Neuronal stem cell (in vitro differentiated cells): ENCODE results near the gene ROBO1.

ENCODE experiments used
- DNase-seq: peaks from one replicate; pipeline ENCODE4 v3.0.0-alpha.2; 2013; ENCODE audit warnings: low spot score
- H2AFZ ChIP-seq: one replicate; pipeline ENCODE4 v1.6.1; 2013; ENCODE audit warnings: mild to moderate bottlenecking, low read length, inconsistent platforms
- H2AK5ac ChIP-seq: 2 replicates; pipeline ENCODE4 v1.6.1; 2013; ENCODE audit warnings: low read depth, mild to moderate bottlenecking, inconsistent platforms, low read length, moderate library complexity, mixed read lengths
- H2BK120ac ChIP-seq: 2 replicates; pipeline ENCODE4 v1.6.1; 2013; ENCODE audit warnings: low read depth, mild to moderate bottlenecking, inconsistent platforms, low read length, moderate library complexity, mixed read lengths
- H2BK12ac ChIP-seq: one replicate; pipeline ENCODE4 v1.6.1; 2013; ENCODE audit warnings: low read length, inconsistent platforms
- H2BK15ac ChIP-seq: 2 replicates; pipeline ENCODE4 v1.6.1; 2013; ENCODE audit warnings: mild to moderate bottlenecking, low read length, inconsistent platforms, mixed read lengths
- H2BK5ac ChIP-seq: one replicate; pipeline ENCODE4 v1.6.1; 2013; ENCODE audit warnings: inconsistent platforms, mild to moderate bottlenecking, low read length, moderate library complexity
- H3K14ac ChIP-seq: one replicate; pipeline ENCODE4 v1.6.1; 2013; ENCODE audit warnings: low read length, inconsistent platforms
- H3K18ac ChIP-seq: 2 replicates; pipeline ENCODE4 v1.6.1; 2013; ENCODE audit warnings: low read length, inconsistent platforms
- H3K23ac ChIP-seq: 2 replicates; pipeline ENCODE4 v1.6.1; 2013; ENCODE audit warnings: low read depth, mild to moderate bottlenecking, mixed read lengths, low read length, inconsistent platforms; ENCODE audit not compliant: poor library complexity
- H3K27ac ChIP-seq: replicated peaks from 3 replicates; pipeline ENCODE4 v1.5.1; 2013; ENCODE audit warnings: low read length, inconsistent platforms
- H3K27me3 ChIP-seq, 3 experiments: 2 replicates each; pipeline ENCODE4 v1.6.1; 2013; ENCODE audit warnings: low read length in 3 of 3, mild to moderate bottlenecking in 2 of 3, inconsistent platforms in 1 of 3, low read depth in 1 of 3, mixed read lengths in 1 of 3, moderate library complexity in 1 of 3; ENCODE audit not compliant: control insufficient read depth in 3 of 3, insufficient read depth in 3 of 3
- H3K36me3 ChIP-seq, 2 donors: replicated peaks in 1 of 2; 2 replicates each; pipeline ENCODE4 v1.6.1; 2013; ENCODE audit warnings: low read length in 2 of 2; ENCODE audit not compliant: control insufficient read depth in 2 of 2, insufficient read depth in 2 of 2
- H3K4ac ChIP-seq: 2 replicates; pipeline ENCODE4 v1.6.1; 2013; ENCODE audit warnings: inconsistent platforms, mild to moderate bottlenecking, low read length, moderate library complexity
- H3K4me1 ChIP-seq, 2 donors: 1 replicate in 1 of 2; 2 replicates in 1 of 2; pipeline ENCODE4 v1.6.1; 2013; ENCODE audit warnings: low read length in 2 of 2, low read depth in 1 of 2; ENCODE audit not compliant: control insufficient read depth in 2 of 2, insufficient read depth in 1 of 2
- H3K4me2 ChIP-seq: one replicate; pipeline ENCODE4 v1.6.1; 2013; ENCODE audit warnings: mild to moderate bottlenecking, low read length, inconsistent platforms; ENCODE audit not compliant: insufficient read depth, poor library complexity, severe bottlenecking
- H3K4me3 ChIP-seq, 2 donors: 2 replicates each; pipeline ENCODE4 v1.5.1; 2013; ENCODE audit warnings: low read length in 2 of 2, mild to moderate bottlenecking in 2 of 2, inconsistent platforms in 1 of 2, moderate library complexity in 1 of 2
- H3K79me1 ChIP-seq: one replicate; pipeline ENCODE4 v1.6.1; 2013; ENCODE audit warnings: low read depth, mild to moderate bottlenecking, inconsistent platforms, low read length, moderate library complexity
- H3K9ac ChIP-seq: one replicate; pipeline ENCODE4 v1.6.1; 2013; ENCODE audit warnings: mild to moderate bottlenecking, low read depth, low read length, inconsistent platforms; ENCODE audit not compliant: poor library complexity
- H3K9me3 ChIP-seq, 2 donors: replicated peaks in 1 of 2; 2 replicates each; pipeline versions ENCODE3 to v1.6.1; 2013; ENCODE audit warnings: low read length in 2 of 2, mild to moderate bottlenecking in 2 of 2, inconsistent platforms in 1 of 2, low read depth in 1 of 2, mixed read lengths in 1 of 2, moderate library complexity in 1 of 2; ENCODE audit not compliant: control insufficient read depth in 2 of 2, insufficient read depth in 1 of 2
- H4K8ac ChIP-seq: one replicate; pipeline ENCODE4 v1.6.1; 2013; ENCODE audit warnings: low read depth, mild to moderate bottlenecking, inconsistent platforms, low read length, moderate library complexity
- H4K91ac ChIP-seq: one replicate; pipeline ENCODE4 v1.6.1; 2013; ENCODE audit warnings: low read length, low read depth, mild to moderate bottlenecking, inconsistent platforms; ENCODE audit not compliant: poor library complexity
- WGBS, 2 donors: extraction: QIAGEN DNeasy Blood & Tissue Kit; methylation state at CpG; one replicate each; pipeline ENCODE4 v1.1.7; 2013; ENCODE audit warnings: missing lambda C conversion rate in 2 of 2, mixed read lengths in 1 of 2; ENCODE audit not compliant: insufficient read length in 2 of 2, insufficient replicate concordance in 1 of 2; ENCODE audit errors: extremely low coverage in 2 of 2; 5-methylcytosine and 5-hydroxymethylcytosine counted together

The ROBO1 gene

DNA sequence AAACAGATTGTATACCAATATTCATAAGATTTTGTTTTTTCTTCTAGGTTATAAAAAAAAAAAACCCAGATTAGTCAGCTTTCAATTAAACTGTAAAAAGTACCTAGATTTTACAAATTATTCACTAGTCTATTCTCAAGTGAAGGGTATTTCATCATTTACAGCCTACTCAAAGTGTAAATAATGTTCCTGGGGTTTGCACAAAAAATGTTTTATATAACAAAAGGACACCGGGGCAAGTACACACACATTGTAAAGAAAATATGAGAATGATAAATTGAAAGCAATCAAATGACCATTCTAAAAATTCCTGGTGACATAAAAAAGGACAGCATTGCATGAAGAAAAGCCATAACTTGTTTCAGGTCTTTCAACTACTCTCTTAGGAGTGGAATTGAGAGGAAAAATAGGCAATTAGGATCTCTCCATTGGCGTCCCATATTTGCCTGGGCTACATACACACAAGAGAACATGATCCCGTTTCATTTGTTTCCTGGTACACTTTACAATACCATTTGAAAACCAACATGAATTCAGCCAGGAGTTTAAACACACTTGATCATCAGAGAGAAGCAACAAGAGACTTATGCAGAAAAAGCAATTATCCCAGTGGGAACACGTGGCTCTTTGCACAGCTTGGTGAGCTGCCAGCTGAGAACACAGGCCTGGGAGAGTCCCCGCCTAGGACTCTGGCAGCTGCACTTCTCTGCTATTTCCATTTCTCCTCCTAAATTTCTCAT is 1039.2 kb downstream of the ROBO1 start:
- Histone ChIP-seq H2BK5ac (no peak overlapping the region), H3K9me3 (no peaks in the 10 kb centered on the region), H3K4me1 (peaks cover 6 to 18% of the 10 kb centered on the region in 2 donors), H2AK5ac (no peak overlapping the region), H3K36me3 (no peaks in the 10 kb centered on the region), H3K4me2 (no peak overlapping the region), H3K27me3 (no peaks in the 10 kb centered on the region), H3K18ac (no peak overlapping the region), H3K79me1 (no peaks in the 10 kb centered on the region), H3K27ac (no peak overlapping the region), H2BK12ac (no peak overlapping the region), H4K91ac (no peak overlapping the region), H2BK120ac (no peak overlapping the region), H3K14ac (no peak overlapping the region), H2AFZ (peak overlapping the region; percentile 17), H3K9ac (no peak overlapping the region), H3K23ac (no peak overlapping the region), H3K4me3 (no peak overlapping the region), H4K8ac (no peak overlapping the region), H3K4ac (no peak overlapping the region), H2BK15ac (no peak overlapping the region)
- DNase-seq: peak; percentile 15
- no CpG with 5 or more reads among the region's 5 CpGs for WGBS, 2 donors

DNA sequence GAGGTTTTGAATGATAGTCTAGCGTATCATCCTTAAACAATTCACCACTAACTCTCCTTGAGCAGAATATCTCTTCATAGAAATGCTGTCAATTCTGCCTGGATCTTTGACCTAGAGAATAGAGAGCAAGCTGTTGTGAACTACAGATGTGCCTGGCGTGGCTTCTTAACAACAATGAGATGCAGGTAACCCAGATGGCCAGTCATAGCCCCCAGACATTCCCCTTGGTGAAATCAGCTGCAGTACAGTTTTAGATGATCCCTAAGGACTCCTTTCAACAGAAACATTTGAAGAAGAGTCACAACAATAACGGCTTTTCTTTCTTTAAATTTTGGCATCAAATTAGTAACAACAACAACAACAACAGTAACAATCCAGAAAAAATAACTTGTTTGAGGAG is 1041.3 kb downstream of the ROBO1 start:
- Histone ChIP-seq H3K27ac (no peak overlapping the region), H2AK5ac (no peak overlapping the region), H2BK12ac (no peak overlapping the region), H2BK120ac (no peak overlapping the region), H3K23ac (no peak overlapping the region), H2AFZ (no peak overlapping the region), H3K14ac (no peak overlapping the region), H3K9me3 (no peaks in the 10 kb centered on the region), H3K9ac (no peak overlapping the region), H3K36me3 (no peaks in the 10 kb centered on the region), H3K4me2 (no peak overlapping the region), H2BK5ac (no peak overlapping the region), H4K91ac (no peak overlapping the region), H3K4me1 (peaks cover 6 to 21% of the 10 kb centered on the region in 2 donors), H3K4me3 (no peak overlapping the region), H3K79me1 (no peaks in the 10 kb centered on the region), H3K27me3 (no peaks in the 10 kb centered on the region), H3K4ac (no peak overlapping the region), H2BK15ac (no peak overlapping the region), H3K18ac (no peak overlapping the region), H4K8ac (no peak overlapping the region)
- DNase-seq: no peak
- no CpG with 5 or more reads among the region's 3 CpGs for whole genome bisulfite sequencing, 2 donors

DNA sequence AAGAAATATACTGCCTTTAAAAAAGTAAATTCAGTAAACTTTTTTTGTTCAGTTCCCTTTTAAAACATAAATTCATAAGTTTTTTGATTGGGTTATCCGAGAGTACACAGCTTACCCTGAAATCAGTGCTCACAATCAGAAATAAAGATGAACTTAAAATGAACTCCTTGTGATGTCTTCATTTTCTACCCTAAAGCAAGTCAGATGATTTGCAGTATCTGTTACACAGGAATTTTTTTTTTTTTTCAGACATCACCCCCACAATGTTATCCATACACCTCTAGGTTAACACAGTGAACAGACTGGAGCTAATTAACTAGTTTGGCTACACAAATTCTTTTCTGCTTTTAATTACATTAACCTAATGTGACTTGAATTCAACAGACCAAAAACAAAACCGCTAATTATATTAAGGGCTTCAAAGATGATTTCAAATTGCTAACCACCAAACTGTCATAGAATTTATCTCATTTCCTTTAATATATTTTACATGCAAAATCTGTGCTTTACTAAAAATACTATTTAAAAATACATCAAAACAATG is 1042.0 kb downstream of the ROBO1 start:
- Histone ChIP-seq H3K4ac (no peak overlapping the region), H2AK5ac (no peak overlapping the region), H3K27me3 (no peaks in the 10 kb centered on the region), H4K8ac (no peak overlapping the region), H2BK5ac (no peak overlapping the region), H2BK12ac (no peak overlapping the region), H3K9ac (no peak overlapping the region), H3K79me1 (no peaks in the 10 kb centered on the region), H3K27ac (no peak overlapping the region), H3K36me3 (no peaks in the 10 kb centered on the region), H3K9me3 (no peaks in the 10 kb centered on the region), H3K14ac (no peak overlapping the region), H2BK120ac (no peak overlapping the region), H3K4me3 (no peak overlapping the region), H2BK15ac (no peak overlapping the region), H3K23ac (no peak overlapping the region), H3K18ac (no peak overlapping the region), H3K4me2 (no peak overlapping the region), H4K91ac (no peak overlapping the region), H3K4me1 (peaks cover 6 to 21% of the 10 kb centered on the region in 2 donors), H2AFZ (no peak overlapping the region)
- no CpG with 5 or more reads among the region's 2 CpGs for WGBS, 2 donors
- no peak for DNase-seq

DNA sequence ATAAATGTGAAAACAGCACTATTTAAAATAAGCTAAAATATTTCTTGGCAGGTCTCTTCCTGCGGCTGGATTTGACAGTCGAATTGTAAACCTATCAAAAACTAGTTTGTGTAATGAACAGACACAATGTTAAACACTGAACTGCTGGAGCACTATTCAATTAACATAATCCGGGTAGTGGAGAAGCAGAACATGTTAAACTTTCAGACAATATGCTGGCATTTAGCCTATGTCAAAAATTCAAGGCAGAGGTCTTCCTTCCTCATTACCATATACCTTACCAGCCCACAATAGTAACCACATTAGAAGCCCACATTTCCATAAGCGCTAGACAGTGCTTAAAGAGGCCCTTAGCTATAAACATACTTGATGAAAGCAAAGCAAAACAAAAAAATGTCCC is 1042.9 kb downstream of the ROBO1 start:
- Histone ChIP-seq H3K79me1 (no peaks in the 10 kb centered on the region), H2BK12ac (no peak overlapping the region), H2AK5ac (no peak overlapping the region), H3K4me1 (peaks cover 4 to 21% of the 10 kb centered on the region in 2 donors), H3K4me2 (no peak overlapping the region), H3K18ac (no peak overlapping the region), H2BK15ac (no peak overlapping the region), H4K8ac (no peak overlapping the region), H3K4me3 (no peak overlapping the region), H3K36me3 (no peaks in the 10 kb centered on the region), H4K91ac (no peak overlapping the region), H3K9me3 (no peaks in the 10 kb centered on the region), H2BK120ac (no peak overlapping the region), H3K27me3 (no peaks in the 10 kb centered on the region), H3K27ac (no peak overlapping the region), H2AFZ (no peak overlapping the region), H3K23ac (no peak overlapping the region), H3K4ac (no peak overlapping the region), H3K9ac (no peak overlapping the region), H2BK5ac (no peak overlapping the region), H3K14ac (no peak overlapping the region)
- WGBS, 2 donors: no CpG with 5 or more reads among the region's 4 CpGs
- DNase-seq: no peak
